ENCODE measurements around the gene GYS1.

The GYS1 gene

DNA sequence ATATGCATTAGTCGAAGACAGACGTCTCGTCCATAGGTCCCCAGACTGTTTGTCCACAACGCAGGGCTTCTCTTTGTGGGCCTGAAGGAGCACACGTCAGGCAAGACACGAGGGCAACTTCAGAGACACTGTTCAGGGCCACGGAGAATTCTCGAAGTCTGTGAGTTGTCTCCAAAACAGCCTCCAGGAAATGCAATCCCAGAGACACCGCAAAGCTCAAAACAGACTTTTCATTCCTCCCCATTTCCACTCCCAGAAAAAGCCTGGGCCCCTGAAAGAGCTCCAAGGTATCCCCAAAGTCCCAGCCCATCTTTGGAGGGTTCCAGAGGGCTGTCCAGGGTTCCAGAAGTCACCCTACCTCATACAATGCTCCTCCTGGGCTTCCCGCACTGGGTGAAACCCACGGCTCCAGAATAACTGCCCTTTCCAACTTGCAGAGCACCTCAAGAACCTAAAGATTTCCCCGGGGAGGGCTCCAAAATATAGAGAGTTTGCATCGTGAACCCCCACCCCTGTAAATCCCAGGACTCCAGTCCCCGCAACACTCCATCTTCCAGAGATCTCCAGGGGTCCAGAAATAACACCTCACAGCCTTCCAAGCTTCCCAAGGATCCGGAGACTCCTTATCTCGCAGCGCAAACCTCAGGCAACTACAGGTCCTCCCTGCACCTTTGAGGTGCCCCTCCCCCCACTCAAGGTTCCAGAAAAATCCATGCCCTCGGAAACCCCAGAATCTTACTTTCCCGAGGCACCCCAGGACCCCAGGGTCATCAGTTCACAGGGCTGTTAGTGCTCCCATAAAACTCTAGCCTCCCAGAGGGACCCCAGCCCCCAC lies 28.7 kb downstream of the GYS1 start:
- Histone ChIP-seq H3K36me3 (ENCODE audit: control insufficient read depth, insufficient read depth, low read length) (peaks cover 13% of the 10 kb centered on the region), H3K27me3 (replicated peaks; ENCODE audit: control insufficient read depth, insufficient read depth, low read length) (no peaks in the 10 kb centered on the region), H3K4me3 (replicated peaks; ENCODE audit: low read depth, low read length) (peak overlapping the region; percentile 74)
- no peak for DNase-seq (ENCODE audit: extremely low read depth, insufficient read length)
- TF ChIP-seq, protein P1, sequence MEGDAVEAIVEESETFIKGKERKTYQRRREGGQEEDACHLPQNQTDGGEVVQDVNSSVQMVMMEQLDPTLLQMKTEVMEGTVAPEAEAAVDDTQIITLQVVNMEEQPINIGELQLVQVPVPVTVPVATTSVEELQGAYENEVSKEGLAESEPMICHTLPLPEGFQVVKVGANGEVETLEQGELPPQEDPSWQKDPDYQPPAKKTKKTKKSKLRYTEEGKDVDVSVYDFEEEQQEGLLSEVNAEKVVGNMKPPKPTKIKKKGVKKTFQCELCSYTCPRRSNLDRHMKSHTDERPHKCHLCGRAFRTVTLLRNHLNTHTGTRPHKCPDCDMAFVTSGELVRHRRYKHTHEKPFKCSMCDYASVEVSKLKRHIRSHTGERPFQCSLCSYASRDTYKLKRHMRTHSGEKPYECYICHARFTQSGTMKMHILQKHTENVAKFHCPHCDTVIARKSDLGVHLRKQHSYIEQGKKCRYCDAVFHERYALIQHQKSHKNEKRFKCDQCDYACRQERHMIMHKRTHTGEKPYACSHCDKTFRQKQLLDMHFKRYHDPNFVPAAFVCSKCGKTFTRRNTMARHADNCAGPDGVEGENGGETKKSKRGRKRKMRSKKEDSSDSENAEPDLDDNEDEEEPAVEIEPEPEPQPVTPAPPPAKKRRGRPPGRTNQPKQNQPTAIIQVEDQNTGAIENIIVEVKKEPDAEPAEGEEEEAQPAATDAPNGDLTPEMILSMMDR (IDR thresholded peaks at IDR 0.05; ENCODE audit: insufficient read depth, low read length, poor library complexity, severe bottlenecking): no peak

DNA sequence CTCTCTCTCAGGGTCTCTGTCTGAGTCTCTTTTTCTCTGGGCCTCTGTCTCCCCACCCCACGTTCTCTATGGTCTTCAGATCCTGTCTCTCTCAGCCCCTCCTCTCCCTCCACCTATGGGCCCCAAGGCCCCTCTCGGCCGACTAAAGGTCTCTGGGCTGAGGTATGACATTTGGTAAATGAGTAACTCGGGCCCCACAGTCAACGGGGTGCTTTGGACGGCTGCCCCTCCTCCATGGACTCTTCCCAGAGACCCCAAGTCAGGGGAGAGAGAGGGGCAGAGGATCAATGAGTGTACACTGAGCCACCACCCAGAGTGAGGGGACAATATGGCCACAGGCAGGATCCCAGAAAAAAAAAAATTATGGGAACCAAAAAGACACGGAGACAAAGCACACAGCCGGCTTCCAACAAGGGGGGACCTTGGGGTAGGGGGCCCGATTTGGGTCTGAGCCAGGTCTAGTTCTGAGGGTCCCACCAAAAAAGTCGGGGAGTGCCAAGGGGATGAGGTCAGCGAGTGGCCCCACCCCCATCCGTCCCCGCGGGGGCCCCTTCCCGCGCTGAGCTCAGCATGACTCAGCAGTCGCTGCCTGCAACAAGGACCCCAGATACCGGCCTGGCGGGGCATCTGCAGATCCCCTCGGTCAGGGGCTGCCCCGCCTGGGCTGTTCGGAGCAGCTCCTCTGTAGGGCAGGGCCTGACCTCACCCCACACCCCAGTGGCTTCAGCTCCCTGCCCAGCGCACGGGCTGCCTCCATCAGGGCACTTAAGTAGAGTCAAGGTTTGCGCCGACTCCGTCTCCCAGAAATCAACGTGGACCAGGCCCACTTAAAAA lies 29.5 kb downstream of the GYS1 start:
- Histone ChIP-seq H3K27me3 (replicated peaks; ENCODE audit: control insufficient read depth, insufficient read depth, low read length) (no peaks in the 10 kb centered on the region), H3K4me3 (replicated peaks; ENCODE audit: low read depth, low read length) (peak overlapping the region; percentile 12; the same call in 1 of the 2 replicates), H3K36me3 (ENCODE audit: control insufficient read depth, insufficient read depth, low read length) (peaks cover 7% of the 10 kb centered on the region)
- peak; percentile 86 for DNase-seq (ENCODE audit: extremely low read depth, insufficient read length)
- TF ChIP-seq, protein P1 (IDR thresholded peaks at IDR 0.05; ENCODE audit: insufficient read depth, low read length, poor library complexity, severe bottlenecking): no peak

DNA sequence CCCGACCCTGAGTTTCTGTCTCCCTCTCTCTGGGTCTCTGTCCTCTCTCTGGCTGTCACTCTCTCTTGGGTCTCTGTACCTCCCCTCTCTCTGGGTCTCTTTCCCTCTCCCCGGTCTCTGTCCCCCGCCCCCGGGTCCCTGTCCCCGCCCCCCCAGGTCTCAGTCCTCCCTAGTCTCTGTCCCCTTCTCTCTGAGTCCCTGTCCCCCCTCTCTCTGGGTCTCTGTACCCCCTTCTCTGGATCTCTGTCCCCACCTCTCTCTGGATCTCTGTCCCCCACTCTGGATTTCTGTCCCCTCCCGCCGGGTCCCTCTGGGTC lies 30.3 kb downstream of the GYS1 start:
- H3K36me3 ChIP-seq (ENCODE audit: control insufficient read depth, insufficient read depth, low read length): peaks cover 6% of the 10 kb centered on the region
- peak overlapping the region; percentile 15 for H3K4me3 ChIP-seq (replicated peaks; ENCODE audit: low read depth, low read length)
- TF ChIP-seq, protein P1 (IDR thresholded peaks at IDR 0.05; ENCODE audit: insufficient read depth, low read length, poor library complexity, severe bottlenecking): no peak
- DNase-seq (ENCODE audit: extremely low read depth, insufficient read length): no peak
- no peaks in the 10 kb centered on the region for H3K27me3 ChIP-seq (replicated peaks; ENCODE audit: control insufficient read depth, insufficient read depth, low read length)

DNA sequence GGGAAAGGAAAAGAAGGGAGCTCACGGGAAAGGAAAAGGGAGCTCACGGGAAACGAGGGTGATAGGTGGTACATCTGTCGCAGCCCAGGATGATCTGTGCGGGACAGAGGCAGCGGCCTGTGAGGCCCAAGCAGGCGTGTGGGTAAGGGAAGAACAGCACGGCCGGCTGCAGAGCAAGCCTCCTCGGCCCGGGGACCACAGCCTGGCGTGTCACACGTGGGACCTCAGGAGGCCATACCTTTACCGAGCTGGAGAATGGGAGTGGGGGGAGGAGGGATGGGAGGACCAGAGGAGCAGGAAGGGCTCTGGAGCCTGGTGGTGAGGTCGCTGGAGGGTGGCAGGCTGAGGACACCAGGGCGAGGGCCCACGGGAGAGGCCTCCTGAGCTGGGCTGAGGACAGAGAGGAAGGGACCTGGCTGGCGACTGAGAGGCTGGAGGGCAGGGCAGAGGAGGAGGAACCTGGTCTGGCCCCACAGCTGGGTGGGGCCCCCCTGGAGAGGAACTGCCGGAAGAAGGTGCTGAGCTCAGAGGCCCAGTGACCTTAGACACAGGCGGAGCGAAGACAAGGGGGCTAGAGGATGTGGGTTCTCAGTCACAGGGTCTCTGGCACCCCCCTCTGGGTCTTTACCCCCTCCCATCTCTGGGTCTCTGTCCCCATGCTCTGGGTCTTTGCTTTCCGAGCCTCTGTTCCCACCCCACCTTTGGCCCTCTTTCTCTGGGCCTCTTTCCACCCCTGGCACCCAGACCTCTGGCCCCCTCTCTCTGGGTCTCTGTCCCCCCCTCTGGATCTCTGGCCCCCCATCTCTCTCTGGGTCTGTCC lies 30.9 kb downstream of the GYS1 start:
- peak; percentile 80 for DNase-seq (ENCODE audit: extremely low read depth, insufficient read length)
- H3K4me3 ChIP-seq (replicated peaks; ENCODE audit: low read depth, low read length): peak overlapping the region; percentile 15
- peaks cover 7% of the 10 kb centered on the region for H3K36me3 ChIP-seq (ENCODE audit: control insufficient read depth, insufficient read depth, low read length)
- H3K27me3 ChIP-seq (replicated peaks; ENCODE audit: control insufficient read depth, insufficient read depth, low read length): no peaks in the 10 kb centered on the region
- TF ChIP-seq, protein P1 (IDR thresholded peaks at IDR 0.05; ENCODE audit: insufficient read depth, low read length, poor library complexity, severe bottlenecking): no peak

DNA sequence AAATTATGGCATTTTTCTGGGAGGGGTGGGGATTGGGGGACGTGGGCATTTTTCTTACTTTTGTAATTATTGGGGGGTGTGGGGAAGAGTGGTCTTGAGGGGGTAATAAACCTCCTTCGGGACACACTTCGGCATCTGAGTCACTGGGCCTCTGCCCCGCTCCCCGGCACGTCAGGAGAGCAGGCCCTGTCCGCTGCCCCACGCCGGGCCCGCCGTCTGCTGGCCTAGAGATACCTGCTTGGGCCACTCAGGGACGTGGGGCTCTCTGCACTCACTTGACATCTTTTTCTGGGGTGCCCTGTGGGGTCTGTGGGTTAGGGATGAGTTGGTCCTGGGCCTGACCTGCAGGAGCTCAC lies 31.5 kb downstream of the GYS1 start:
- TF ChIP-seq, protein P1 (IDR thresholded peaks at IDR 0.05; ENCODE audit: insufficient read depth, low read length, poor library complexity, severe bottlenecking): no peak
- no peak for DNase-seq (ENCODE audit: extremely low read depth, insufficient read length)

More for the DNA sequence above, 31.5 kb downstream of the GYS1 start:
- Histone ChIP-seq H3K36me3 (ENCODE audit: control insufficient read depth, insufficient read depth, low read length) (peaks cover 7% of the 10 kb centered on the region), H3K4me3 (replicated peaks; ENCODE audit: low read depth, low read length) (no peak overlapping the region), H3K27me3 (replicated peaks; ENCODE audit: control insufficient read depth, insufficient read depth, low read length) (no peaks in the 10 kb centered on the region)
